ENCODE results near the gene SGCD. TPM values are rescaled to one million over a fixed set of nuclear protein-coding genes. Genes with fewer than 3 reads are reported as not detected.
A peak's percentile ranks its signal among the peaks of the same experiment; 100 is the strongest.

SGCD gene
- total RNA-seq, 6 experiments from 2014 or later, result 5.2 to 6.7 (median 6.4) TPM

GRCh38 chr5:156634301-156634700 is 307.3 kb downstream of the SGCD start:
- no peak for TF ChIP-seq CTCF (IDR thresholded peaks at IDR 0.05)
- Mint-ChIP-seq H3K9me3 (peaks cover 4% of the 10 kb centered on the region), H3K27ac (no peak overlapping the region), H3K4me3 (no peak overlapping the region), H3K4me1 (ENCODE audit: low read depth) (no peaks in the 10 kb centered on the region), H3K36me3 (ENCODE audit: low read depth) (no peaks in the 10 kb centered on the region), H3K27me3 (ENCODE audit: insufficient read depth) (no peaks in the 10 kb centered on the region)
- DNase-seq, result no peak

GRCh38 chr5:156640691-156641241 is 313.8 kb downstream of the SGCD start:
- no peaks in the 10 kb centered on the region; the same call in none of the 2 replicates for H3K9me3 Mint-ChIP-seq
- H3K4me3 Mint-ChIP-seq, result no peak overlapping the region
- H3K36me3 Mint-ChIP-seq (ENCODE audit: low read depth), result no peaks in the 10 kb centered on the region
- peaks cover 11% of the 10 kb centered on the region; the same call in 1 of the 2 replicates for H3K4me1 Mint-ChIP-seq (ENCODE audit: low read depth)
- peak; percentile 1 for DNase-seq
- H3K27me3 Mint-ChIP-seq (ENCODE audit: insufficient read depth), result no peaks in the 10 kb centered on the region; the same call in 1 of the 2 replicates
- no peak for TF ChIP-seq CTCF (IDR thresholded peaks at IDR 0.05)
- peak overlapping the region; percentile 46 for H3K27ac Mint-ChIP-seq

- Mint-ChIP-seq H3K27me3 (ENCODE audit: insufficient read depth) (no peaks in the 10 kb centered on the region; the same call in 1 of the 2 replicates), H3K36me3 (ENCODE audit: low read depth) (no peaks in the 10 kb centered on the region), H3K4me1 (ENCODE audit: low read depth) (peaks cover 11% of the 10 kb centered on the region; the same call in 1 of the 2 replicates), H3K27ac (no peak overlapping the region), H3K4me3 (no peak overlapping the region), H3K9me3 (peaks cover 4% of the 10 kb centered on the region)
- no peak for TF ChIP-seq CTCF (IDR thresholded peaks at IDR 0.05)
- DNase-seq, result no peak
Observed at GRCh38 chr5:156641686-156642085, 314.7 kb downstream of the SGCD start.

- peaks cover 4% of the 10 kb centered on the region for H3K9me3 Mint-ChIP-seq
- H3K27ac Mint-ChIP-seq, result no peak overlapping the region
- no peak overlapping the region for H3K4me3 Mint-ChIP-seq
- no peaks in the 10 kb centered on the region for H3K36me3 Mint-ChIP-seq (ENCODE audit: low read depth)
- no peaks in the 10 kb centered on the region for H3K4me1 Mint-ChIP-seq (ENCODE audit: low read depth)
- no peak for TF ChIP-seq CTCF (IDR thresholded peaks at IDR 0.05)
- H3K27me3 Mint-ChIP-seq (ENCODE audit: insufficient read depth), result no peaks in the 10 kb centered on the region
- DNase-seq, result no peak
Observed at GRCh38 chr5:156647034-156647451, 320.1 kb downstream of the SGCD start.

GRCh38 chr5:156654444-156654843 is 327.5 kb downstream of the SGCD start:
- Mint-ChIP-seq H3K27ac (no peak overlapping the region), H3K36me3 (ENCODE audit: low read depth) (no peaks in the 10 kb centered on the region), H3K4me1 (ENCODE audit: low read depth) (no peaks in the 10 kb centered on the region), H3K4me3 (no peak overlapping the region), H3K27me3 (ENCODE audit: insufficient read depth) (no peaks in the 10 kb centered on the region), H3K9me3 (peaks cover 5% of the 10 kb centered on the region)
- no peak for TF ChIP-seq CTCF (IDR thresholded peaks at IDR 0.05)
- DNase-seq, result no peak
